ENCODE data around the gene ABL2. TPM values are rescaled to one million over a fixed set of nuclear protein-coding genes. Genes with fewer than 3 reads are reported as not detected.

Gene ABL2
- polyA plus RNA-seq, 1 donor from 2014 or later, result 1.3 TPM

DNA sequence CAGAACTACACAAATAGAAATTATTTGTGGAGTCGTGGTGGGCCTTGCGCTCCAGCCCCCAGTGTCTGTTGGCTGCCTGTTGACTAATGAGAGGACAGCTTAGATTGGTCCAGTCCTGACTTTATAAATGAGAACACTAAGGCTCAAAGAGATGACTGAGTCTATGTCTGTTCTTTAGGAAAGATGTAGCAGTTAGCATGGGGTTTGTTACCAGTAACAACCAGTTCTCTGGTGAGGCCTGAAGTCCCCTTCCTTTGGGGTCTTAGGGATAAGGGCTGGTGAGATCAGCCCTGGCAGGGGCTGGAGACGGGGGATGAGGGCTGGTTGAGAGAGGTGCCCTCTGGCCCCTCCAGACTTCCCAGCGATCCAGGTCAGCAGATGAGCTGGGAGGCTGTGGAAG is 138.6 kb downstream of the ABL2 start:
- Mint-ChIP-seq H3K4me1 (peaks cover 25 to 31% (median 27%) of the 10 kb centered on the region in 3 donors), H3K36me3 (peaks cover 10% of the 10 kb centered on the region), H3K27ac (peak overlapping the region; percentile 86 to 93 (median 90)), H3K4me3 (peak overlapping the region in 1 of 4 donors; percentile 69), H3K27me3 (no peaks in the 10 kb centered on the region), H3K9me3 (no peaks in the 10 kb centered on the region)

DNA sequence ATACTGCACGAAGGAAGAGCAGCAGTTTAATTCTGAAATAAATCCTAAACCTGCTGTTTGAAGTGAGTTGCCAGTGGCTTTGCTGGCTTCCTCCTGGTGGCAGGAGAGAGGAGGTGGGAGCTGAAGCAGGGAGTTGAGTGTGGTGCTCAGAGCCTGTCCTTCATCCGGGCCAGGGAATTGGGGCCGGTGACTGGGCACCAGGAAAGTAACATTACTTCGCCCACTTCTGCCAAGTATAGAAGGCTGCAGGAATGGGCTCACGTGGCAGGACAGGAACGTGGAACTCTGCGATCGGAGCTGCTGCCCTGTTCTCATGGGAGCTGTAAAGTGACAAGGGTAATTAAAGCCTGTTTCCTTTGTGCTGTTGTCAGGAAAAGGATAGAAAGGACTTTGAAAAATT is 139.0 kb downstream of the ABL2 start:
- Mint-ChIP-seq H3K36me3 (peaks cover 10% of the 10 kb centered on the region), H3K27me3 (no peaks in the 10 kb centered on the region), H3K9me3 (no peaks in the 10 kb centered on the region), H3K4me1 (peaks cover 25 to 31% (median 27%) of the 10 kb centered on the region in 3 donors), H3K4me3 (peak overlapping the region in 2 of 4 donors; percentile 4 to 69), H3K27ac (peak overlapping the region; percentile 86 to 91 (median 90))

DNA sequence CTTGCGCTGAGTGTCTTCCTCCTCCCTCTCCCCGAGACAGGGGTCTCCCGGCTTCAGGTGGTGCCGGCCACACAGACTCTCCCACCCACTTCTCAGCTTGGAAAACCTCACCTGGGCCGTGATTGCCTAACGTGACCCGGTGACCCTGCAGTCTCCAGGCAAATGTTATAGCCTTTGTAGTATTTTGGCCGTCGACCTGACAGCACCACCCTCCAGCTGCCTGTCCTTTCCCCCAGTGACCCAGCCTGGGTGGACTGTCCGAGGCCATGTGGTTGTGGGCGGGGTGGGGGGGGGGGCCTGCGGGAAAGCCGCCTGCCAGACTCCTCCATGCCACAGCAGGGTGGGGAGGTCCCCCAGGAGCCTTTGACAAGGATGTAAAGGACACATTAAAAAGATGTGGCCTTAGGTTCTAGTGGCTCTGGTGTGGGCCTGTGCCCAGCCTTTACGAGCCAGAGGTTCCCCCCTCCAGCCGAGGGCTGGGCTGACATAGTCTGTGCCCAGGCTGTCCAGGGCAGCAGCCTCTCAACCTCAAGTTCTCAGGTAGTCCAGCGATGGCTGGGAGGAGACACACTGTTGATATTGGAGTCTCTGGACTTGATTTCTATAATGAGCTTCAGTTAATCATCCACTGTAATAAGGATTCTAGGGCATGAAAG is 139.5 kb downstream of the ABL2 start:
- H3K4me3 Mint-ChIP-seq, result peak overlapping the region in 2 of 4 donors; percentile 44 to 78
- peak overlapping the region; percentile 90 to 99 (median 97) for H3K27ac Mint-ChIP-seq
- no peaks in the 10 kb centered on the region for H3K9me3 Mint-ChIP-seq
- peaks cover 10% of the 10 kb centered on the region for H3K36me3 Mint-ChIP-seq
- peaks cover 25 to 31% (median 29%) of the 10 kb centered on the region in 3 donors for H3K4me1 Mint-ChIP-seq
- H3K27me3 Mint-ChIP-seq, result no peaks in the 10 kb centered on the region

DNA sequence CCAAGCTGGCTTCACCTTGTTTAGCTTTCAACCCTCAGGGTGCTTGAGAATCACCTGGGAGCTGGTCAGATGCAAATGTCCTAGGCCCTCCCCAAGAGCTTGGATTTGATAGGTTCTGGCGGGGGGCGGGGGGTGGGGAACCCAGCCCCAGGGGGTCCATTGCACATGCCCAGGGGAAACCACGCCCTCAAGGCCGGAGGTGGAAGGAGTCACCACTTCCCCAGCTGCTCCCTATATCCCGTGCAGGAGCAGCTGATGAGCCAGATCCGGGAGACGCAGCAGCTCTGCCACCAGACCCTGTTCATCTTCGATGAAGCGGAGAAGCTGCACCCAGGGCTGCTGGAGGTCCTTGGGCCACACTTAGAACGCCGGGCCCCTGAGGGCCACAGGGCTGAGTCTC is 141.8 kb downstream of the ABL2 start:
- H3K4me1 Mint-ChIP-seq, result peaks cover 34 to 38% (median 36%) of the 10 kb centered on the region in 3 donors
- H3K36me3 Mint-ChIP-seq, result peaks cover 8% of the 10 kb centered on the region
- H3K27me3 Mint-ChIP-seq, result no peaks in the 10 kb centered on the region
- H3K27ac Mint-ChIP-seq, result peak overlapping the region; percentile 78 to 97 (median 90)
- H3K4me3 Mint-ChIP-seq, result peak overlapping the region in 3 of 4 donors; percentile 66 to 92 (median 85)
- H3K9me3 Mint-ChIP-seq, result no peaks in the 10 kb centered on the region

DNA sequence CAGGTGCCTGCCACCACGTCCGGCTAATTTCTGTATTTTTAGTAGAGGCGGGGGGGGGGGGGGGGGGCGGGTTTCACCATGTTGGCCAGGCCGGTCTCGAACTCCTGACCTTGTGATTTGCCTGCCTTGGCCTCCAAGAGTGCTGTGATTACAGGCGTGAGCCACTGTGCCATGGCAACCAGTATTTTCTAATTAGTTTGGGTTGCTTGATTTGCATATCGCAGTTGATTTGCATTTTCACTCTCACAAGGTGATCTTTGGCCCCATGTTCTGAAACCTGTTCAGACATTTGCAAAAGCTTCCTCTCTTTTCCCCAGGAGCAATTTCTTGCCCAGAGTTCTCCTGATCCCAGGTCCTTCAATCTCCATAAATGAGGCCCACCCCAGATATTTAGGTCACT is 145.9 kb downstream of the ABL2 start:
- peaks cover 34 to 39% (median 38%) of the 10 kb centered on the region in 3 donors for H3K4me1 Mint-ChIP-seq
- H3K9me3 Mint-ChIP-seq, result no peaks in the 10 kb centered on the region
- H3K36me3 Mint-ChIP-seq, result peaks cover under 1% of the 10 kb centered on the region
- H3K27me3 Mint-ChIP-seq, result no peaks in the 10 kb centered on the region
- peak overlapping the region; percentile 94 to 100 (median 96) for H3K4me3 Mint-ChIP-seq
- H3K27ac Mint-ChIP-seq, result peak overlapping the region; percentile 96 to 100 (median 99)

DNA sequence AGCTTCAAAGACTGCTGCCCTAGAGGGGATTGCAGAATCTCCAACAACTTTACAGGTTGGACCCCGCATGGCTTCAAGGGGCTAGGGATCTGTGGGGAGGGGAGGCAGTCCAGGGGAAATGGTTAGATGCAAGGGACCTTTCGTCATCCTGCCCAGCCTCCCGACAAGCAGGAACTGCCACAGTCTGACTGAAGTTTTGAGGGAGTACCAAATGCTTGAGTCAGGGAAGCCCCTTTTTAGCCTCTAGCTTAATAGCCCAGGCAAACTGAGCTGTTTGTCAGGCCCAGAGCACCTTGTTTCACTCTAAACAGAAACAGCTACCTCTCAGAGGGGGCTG is 146.5 kb downstream of the ABL2 start:
- Mint-ChIP-seq H3K27me3 (no peaks in the 10 kb centered on the region), H3K4me3 (peak overlapping the region; percentile 94 to 100 (median 96)), H3K27ac (peak overlapping the region; percentile 96 to 100 (median 99)), H3K4me1 (peaks cover 31 to 37% (median 36%) of the 10 kb centered on the region in 3 donors), H3K9me3 (no peaks in the 10 kb centered on the region), H3K36me3 (no peaks in the 10 kb centered on the region)

DNA sequence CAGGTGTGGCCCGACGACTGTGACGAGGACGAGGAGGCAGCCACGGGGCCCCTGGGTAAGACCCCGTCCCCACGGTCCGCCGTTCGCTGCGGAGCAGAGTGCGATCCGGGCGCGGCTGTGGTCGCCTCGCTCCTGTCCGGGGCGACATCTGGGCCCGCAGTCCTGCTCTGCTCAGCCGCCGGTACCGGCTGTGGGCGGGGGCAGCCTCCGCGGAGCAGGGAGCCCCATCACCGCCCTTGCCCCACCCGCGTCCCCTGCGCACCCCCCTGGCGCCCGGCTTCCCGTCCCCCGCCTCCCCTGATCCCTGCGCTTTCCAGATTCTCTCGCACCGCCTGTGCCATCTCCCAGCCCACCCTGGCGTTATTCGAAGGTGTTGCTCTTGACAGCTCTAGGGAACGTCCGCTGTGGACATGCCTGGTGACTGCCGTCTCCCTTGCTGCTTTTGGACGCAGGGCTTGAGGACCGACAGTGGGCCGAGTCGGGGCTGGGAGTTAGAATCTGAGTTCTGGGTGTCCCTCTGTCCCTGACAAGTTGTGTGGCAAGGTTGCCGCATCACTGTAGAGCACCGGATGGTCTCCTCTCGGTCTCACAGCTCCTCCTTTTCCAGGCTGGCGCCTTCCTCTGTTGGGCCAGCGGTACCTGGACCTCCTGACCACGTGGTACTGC is 147.0 kb downstream of the ABL2 start:
- peak overlapping the region; percentile 94 to 100 (median 96) for H3K4me3 Mint-ChIP-seq
- H3K27ac Mint-ChIP-seq, result peak overlapping the region; percentile 96 to 100 (median 99)
- H3K36me3 Mint-ChIP-seq, result no peaks in the 10 kb centered on the region
- peaks cover 30 to 36% (median 35%) of the 10 kb centered on the region in 3 donors for H3K4me1 Mint-ChIP-seq
- H3K27me3 Mint-ChIP-seq, result no peaks in the 10 kb centered on the region
- no peaks in the 10 kb centered on the region for H3K9me3 Mint-ChIP-seq

DNA sequence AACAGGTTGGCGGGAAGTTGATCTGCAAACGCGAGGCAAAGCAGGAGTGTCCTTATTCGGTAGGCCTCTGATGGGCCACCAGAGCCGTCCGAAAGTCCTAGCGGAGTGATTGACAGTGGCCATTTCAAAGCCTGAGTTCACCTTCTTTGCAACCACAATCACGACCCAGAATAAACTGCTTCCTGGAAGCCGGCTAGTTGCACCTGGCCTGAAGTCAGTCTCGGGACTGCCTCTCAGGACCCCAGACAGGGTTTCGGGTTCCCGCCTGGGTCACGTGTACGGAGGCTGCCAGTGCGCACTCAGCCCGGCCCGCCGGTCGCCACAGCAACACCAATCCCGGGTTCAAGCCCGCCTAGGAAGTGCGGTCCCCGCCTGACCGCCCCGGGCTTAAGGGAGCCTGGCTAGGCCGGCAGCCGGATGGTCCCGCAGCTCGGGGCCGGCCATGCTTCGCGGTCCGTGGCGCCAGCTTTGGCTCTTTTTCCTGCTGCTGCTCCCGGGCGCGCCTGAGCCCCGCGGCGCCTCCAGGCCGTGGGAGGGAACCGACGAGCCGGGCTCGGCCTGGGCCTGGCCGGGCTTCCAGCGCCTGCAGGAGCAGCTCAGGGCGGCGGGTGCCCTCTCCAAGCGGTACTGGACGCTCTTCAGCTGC is 147.7 kb downstream of the ABL2 start, which contains the start of gene TOR3A:
TSS of gene TOR3A (plus strand) at position 384 of the 646 bp plus-strand sequence. CDS start at position 443, 59 bp downstream.
- Mint-ChIP-seq H3K27ac (peak within 1 kb of the TSS; percentile 96 to 100 (median 99)), H3K9me3 (no peaks in the 10 kb centered on the region), H3K36me3 (no peaks in the 10 kb centered on the region), H3K27me3 (no peaks in the 10 kb centered on the region), H3K4me3 (peak within 1 kb of the TSS; percentile 94 to 100 (median 96)), H3K4me1 (peaks cover 23 to 29% (median 29%) of the 10 kb centered on the region in 3 donors)

DNA sequence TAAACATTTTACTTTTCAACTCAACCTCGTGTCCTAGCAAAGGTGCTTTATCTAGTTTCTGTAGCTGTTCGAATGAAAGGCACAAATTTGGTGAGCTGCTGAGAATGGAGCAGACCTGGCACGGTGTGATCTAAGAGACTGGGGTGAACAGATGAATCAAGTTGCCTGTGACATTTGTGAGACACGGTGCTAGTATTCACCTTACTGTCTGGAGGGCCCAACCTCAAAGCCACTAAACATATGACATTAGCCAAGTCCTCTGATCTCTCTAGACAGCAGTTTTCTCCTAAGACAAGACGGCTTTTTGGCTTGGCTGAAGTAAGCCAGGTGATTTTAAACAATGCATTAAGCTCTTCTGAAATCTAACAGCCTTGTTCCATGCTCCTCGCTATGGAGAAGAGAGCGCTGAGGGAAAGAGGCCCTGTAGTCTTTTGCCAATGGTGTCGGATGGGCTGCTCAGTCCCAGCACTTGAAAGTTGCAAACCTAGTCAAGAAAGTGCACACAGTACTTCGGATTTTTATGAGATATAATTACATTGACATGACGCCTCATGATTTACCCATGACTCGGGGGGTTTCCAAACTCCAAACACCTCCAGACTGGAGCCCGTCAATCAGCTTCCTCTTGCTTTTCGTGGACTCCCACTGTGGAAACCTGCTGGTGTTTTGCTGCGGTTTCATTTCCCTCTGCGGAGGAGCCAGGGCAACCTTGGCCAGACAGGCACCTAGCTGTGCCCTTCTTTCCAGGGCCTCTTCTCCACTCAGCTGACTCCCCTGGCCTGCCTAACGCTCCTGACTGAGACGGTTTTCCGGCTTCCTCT is 148.4 kb downstream of the ABL2 start:
- H3K4me3 Mint-ChIP-seq, result peak overlapping the region; percentile 94 to 100 (median 96)
- no peaks in the 10 kb centered on the region for H3K36me3 Mint-ChIP-seq
- H3K27ac Mint-ChIP-seq, result peak overlapping the region; percentile 96 to 100 (median 99)
- H3K4me1 Mint-ChIP-seq, result peaks cover 19 to 26% (median 26%) of the 10 kb centered on the region in 3 donors
- no peaks in the 10 kb centered on the region for H3K27me3 Mint-ChIP-seq
- H3K9me3 Mint-ChIP-seq, result no peaks in the 10 kb centered on the region

DNA sequence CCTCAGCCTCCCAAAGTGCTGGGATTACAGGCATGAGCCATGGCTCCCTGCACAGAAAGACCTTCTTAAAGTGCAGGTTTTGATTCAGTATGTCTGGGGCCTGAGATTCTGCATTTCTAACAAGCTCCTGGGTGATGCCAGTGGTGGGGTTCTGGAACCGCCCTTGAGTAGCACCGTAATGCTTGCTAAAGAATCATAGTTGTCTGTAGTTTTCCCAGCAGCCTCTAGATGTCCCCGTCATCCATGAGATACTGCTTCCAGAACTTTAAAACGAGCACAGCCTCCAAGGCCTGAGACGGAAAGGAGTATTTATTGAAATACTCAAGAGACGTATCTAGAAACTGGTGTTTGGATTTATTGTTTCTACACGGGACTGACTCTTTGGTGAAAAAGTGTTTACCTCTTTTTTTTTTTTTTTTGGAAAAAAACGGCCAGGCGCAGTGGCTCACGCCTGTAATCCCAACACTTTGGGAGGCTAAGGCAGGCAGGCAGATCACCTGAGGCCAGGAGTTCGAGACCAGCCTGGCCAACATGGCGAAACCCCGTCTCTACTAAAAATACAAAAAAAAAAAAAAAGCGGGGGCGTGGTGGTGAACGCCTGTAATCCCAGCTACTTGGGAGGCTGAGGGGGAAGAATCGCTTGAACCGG is 150.2 kb downstream of the ABL2 start:
- peaks cover 19 to 22% (median 21%) of the 10 kb centered on the region in 3 donors for H3K4me1 Mint-ChIP-seq
- H3K36me3 Mint-ChIP-seq, result no peaks in the 10 kb centered on the region
- peak overlapping the region; percentile 20 to 62 (median 32) for H3K4me3 Mint-ChIP-seq
- no peaks in the 10 kb centered on the region for H3K9me3 Mint-ChIP-seq
- H3K27me3 Mint-ChIP-seq, result no peaks in the 10 kb centered on the region
- H3K27ac Mint-ChIP-seq, result peak overlapping the region; percentile 76 to 81 (median 76)

DNA sequence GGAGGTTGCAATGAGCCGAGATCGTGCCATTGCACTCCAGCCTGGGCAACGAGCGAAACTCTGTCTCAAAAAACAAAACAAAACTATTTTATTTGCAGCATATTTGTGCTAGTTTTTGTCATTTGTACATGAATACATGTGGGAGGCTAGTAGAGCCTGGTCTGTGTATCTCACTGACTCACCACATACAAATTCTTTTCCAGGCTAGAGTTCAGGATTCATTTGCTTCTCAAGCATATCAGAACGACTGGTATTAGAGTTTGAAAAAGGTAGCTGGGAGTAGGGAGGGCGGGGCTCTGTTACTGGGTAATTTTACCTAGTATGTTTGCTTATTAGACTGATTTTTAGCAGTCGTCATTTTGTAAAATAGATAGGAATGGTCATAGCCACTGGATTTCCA is 152.1 kb downstream of the ABL2 start:
- Mint-ChIP-seq H3K27ac (peak overlapping the region in 2 of 3 donors; percentile 9 to 28), H3K4me3 (no peak overlapping the region), H3K9me3 (no peaks in the 10 kb centered on the region), H3K4me1 (peaks cover 14 to 15% (median 15%) of the 10 kb centered on the region in 3 donors), H3K36me3 (no peaks in the 10 kb centered on the region), H3K27me3 (no peaks in the 10 kb centered on the region)

DNA sequence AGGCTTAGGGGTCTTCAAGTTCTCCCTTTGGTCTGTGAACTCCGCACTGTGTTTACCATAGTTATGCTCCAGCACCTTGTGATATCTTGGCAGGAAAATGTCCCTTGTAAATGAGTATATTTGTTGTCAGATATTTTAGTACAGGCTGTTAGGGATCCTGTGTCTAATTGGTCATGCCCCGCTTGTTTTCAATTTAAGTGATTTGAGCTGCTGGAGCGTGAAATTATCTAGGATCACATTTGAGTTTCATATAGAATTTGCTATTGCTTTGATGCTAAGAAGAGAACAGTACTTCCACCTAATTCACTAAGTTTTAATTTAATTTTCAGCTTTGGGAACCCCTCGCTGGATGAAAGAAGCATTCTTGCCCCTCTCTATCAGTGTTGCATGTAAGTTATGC is 163.0 kb downstream of the ABL2 start:
- Mint-ChIP-seq H3K36me3 (peaks cover 3% of the 10 kb centered on the region), H3K27me3 (no peaks in the 10 kb centered on the region), H3K4me1 (peaks cover 0 to 2% (median 0%) of the 10 kb centered on the region in 3 donors), H3K9me3 (no peaks in the 10 kb centered on the region), H3K27ac (no peak overlapping the region), H3K4me3 (no peak overlapping the region)

DNA sequence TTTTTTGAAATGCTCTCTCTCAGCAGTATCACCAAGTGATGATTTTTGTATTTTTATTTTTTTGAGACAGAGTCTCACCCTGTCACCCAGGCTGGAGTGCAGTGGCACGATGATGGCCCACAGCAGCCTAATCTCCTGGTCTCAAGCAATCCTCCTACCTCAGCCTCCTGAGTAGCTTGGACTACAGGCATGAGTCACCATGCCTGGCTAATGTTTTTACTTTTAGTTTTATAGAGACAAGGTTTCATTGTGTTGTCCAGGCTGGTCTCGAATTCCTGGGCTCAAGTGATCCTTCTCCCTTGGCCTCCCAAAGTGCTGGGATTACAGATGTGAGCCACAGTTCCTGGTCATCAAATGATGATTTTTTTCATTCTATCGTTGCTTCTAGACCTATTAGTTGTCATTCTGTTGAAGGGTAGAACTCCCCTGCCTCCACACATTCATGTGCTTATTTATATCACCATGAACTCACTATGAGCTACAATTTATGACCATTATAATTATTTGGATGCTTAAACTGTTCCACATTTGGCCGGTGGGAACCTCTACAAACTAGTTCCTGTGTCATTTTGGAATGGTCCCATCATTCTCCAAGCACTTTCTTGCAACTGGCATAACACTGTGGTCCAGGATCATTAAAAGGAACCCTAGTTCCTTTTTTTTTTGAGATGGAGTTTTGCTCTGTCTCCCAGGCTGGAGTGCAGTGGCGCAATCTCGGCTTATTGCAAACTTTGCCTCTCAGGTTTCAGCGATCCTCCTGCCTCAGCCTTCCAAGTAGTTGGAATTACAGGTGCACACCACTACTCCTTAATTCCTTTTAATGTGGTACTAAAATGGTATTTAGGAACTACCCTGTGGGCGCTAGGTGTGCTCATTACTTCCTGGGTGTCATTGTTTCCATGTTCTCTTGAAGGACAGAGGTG is 167.9 kb downstream of the ABL2 start:
- peaks cover 0 to 2% (median 0%) of the 10 kb centered on the region in 3 donors for H3K4me1 Mint-ChIP-seq
- peaks cover 0 to 2% (median 1%) of the 10 kb centered on the region in 3 donors for H3K9me3 Mint-ChIP-seq
- peaks cover 14% of the 10 kb centered on the region for H3K36me3 Mint-ChIP-seq
- H3K4me3 Mint-ChIP-seq, result no peak overlapping the region
- H3K27ac Mint-ChIP-seq, result no peak overlapping the region
- H3K27me3 Mint-ChIP-seq, result no peaks in the 10 kb centered on the region
